ENCODE measurements around the gene CROCC2. TPM values are rescaled to one million over a fixed set of nuclear protein-coding genes. Genes with fewer than 3 reads are reported as not detected.

CROCC2 gene
- total and polyA plus RNA-seq, 2 of the 13 experiments (the other 11 are each of a cell fraction or from before 2014, with no cell fraction given): not detected

GRCh38 chr2:240857039-240858008 lies 48.8 kb upstream of the CROCC2 start (continued):
- TF ChIP-seq TRIM22 (IDR thresholded peaks at IDR 0.05): no peak
- peak; percentile 78 for TF ChIP-seq BRD4 (CRISPR knock-in tag; IDR thresholded peaks at IDR 0.05)
- TF ChIP-seq HMGA1 (CRISPR knock-in tag; conservative IDR thresholded peaks at IDR 0.05): no peak
- TF ChIP-seq IKZF1 (IDR thresholded peaks at IDR 0.05): no peak
- peak; percentile 98 for TF ChIP-seq TSC22D2 (CRISPR knock-in tag; IDR thresholded peaks at IDR 0.05; ENCODE audit: borderline replicate concordance)
- peak; percentile 98 for TF ChIP-seq NRL (CRISPR knock-in tag; IDR thresholded peaks at IDR 0.05; ENCODE audit: borderline replicate concordance)
- no peak for TF ChIP-seq CCAR2 (optimal IDR thresholded peaks at IDR 0.05; ENCODE audit: low read depth, low read length)
- TF ChIP-seq PHF8 (CRISPR knock-in tag; IDR thresholded peaks at IDR 0.05): peak; percentile 77; the same call in 1 of the 2 replicates
- peak; percentile 66; the same call in 1 of the 2 replicates for TF ChIP-seq ZNF784 (CRISPR knock-in tag; IDR thresholded peaks at IDR 0.05; ENCODE audit: borderline replicate concordance)
- TF ChIP-seq ZNF773 (CRISPR knock-in tag; IDR thresholded peaks at IDR 0.05; ENCODE audit: borderline replicate concordance): no peak; the same call in 1 of the 2 replicates
- TF ChIP-seq TCF12 (IDR thresholded peaks at IDR 0.05): no peak
- TF ChIP-seq TCF12 (CRISPR knock-in tag; IDR thresholded peaks at IDR 0.05): peak; percentile 97
- TF ChIP-seq RORA (CRISPR knock-in tag; IDR thresholded peaks at IDR 0.05): no peak
- peak; percentile 92; the same call in 1 of the 2 replicates for TF ChIP-seq ZHX1 (CRISPR knock-in tag; IDR thresholded peaks at IDR 0.05; ENCODE audit: low read depth)
- TF ChIP-seq HNF4A (CRISPR knock-in tag; IDR thresholded peaks at IDR 0.05): peak; percentile 100
- no peak for TF ChIP-seq ZNF180 (CRISPR knock-in tag; IDR thresholded peaks at IDR 0.05; ENCODE audit: borderline replicate concordance, low read depth)
- peak; percentile 53 for TF ChIP-seq SOX13 (IDR thresholded peaks at IDR 0.05)
- peak; percentile 67 to 92; a peak in 2 of 4 replicates for TF ChIP-seq SOX13 (CRISPR knock-in tag; conservative IDR thresholded peaks at IDR 0.05 in 1 of 2, IDR thresholded peaks at IDR 0.05 in 1 of 2)
- TF ChIP-seq NFE2 (CRISPR knock-in tag; IDR thresholded peaks at IDR 0.05): no peak
- 0 out of 2 replicates have a peak, but pooled peaks have one; percentile 66 for TF ChIP-seq ZNF205 (CRISPR knock-in tag; IDR thresholded peaks at IDR 0.05)
- TF ChIP-seq GPBP1L1 (CRISPR knock-in tag; IDR thresholded peaks at IDR 0.05): no peak
- peak; percentile 76 for TF ChIP-seq JUN (CRISPR knock-in tag; IDR thresholded peaks at IDR 0.05)
- peak; percentile 68; the same call in 1 of the 2 replicates for TF ChIP-seq ZNF777 (CRISPR knock-in tag; IDR thresholded peaks at IDR 0.05)

Data from HepG2 (cell line).